NCI-H1048 (cell line): Measurements from ENCODE around the gene UBE2V1.
"Not testable (repeated sequence)": the region's sequence is repeated elsewhere in the genome, so short reads cannot be mapped to it uniquely, and the experiment has no call there.

Experiments used
- DNase-seq: peaks from one replicate; lab custom pipeline; 2025; lab: John Stamatoyannopoulos, UW

Gene UBE2V1

GRCh38 chr20:50137702-50138101, 24.8 kb upstream of the UBE2V1 start:
- DNase-seq, result not testable (repeated sequence)

GRCh38 chr20:50136822-50137599, 24.1 kb upstream of the UBE2V1 start:
- no peak for DNase-seq

- DNase-seq, result not testable (repeated sequence)
Observed at GRCh38 chr20:50135157-50135556, 22.2 kb upstream of the UBE2V1 start.

GRCh38 chr20:50133474-50134217, 20.7 kb upstream of the UBE2V1 start:
- DNase-seq, result no peak

- DNase-seq, result no peak
Observed at GRCh38 chr20:50133041-50133440, 20.1 kb upstream of the UBE2V1 start.

- no peak for DNase-seq
Observed at GRCh38 chr20:50130995-50131394, 18.0 kb upstream of the UBE2V1 start.

- DNase-seq, result no peak
Observed at GRCh38 chr20:50130356-50130723, 17.4 kb upstream of the UBE2V1 start.

- DNase-seq, result no peak
Observed at GRCh38 chr20:50129662-50130355, 16.9 kb upstream of the UBE2V1 start.

- no peak for DNase-seq
Observed at GRCh38 chr20:50128520-50128905, 15.6 kb upstream of the UBE2V1 start.

GRCh38 chr20:50127587-50128519, 14.9 kb upstream of the UBE2V1 start:
- DNase-seq, result no peak

- no peak for DNase-seq
Observed at GRCh38 chr20:50126662-50127061, 13.7 kb upstream of the UBE2V1 start.

GRCh38 chr20:50125279-50125678, 12.3 kb upstream of the UBE2V1 start:
- DNase-seq, result no peak

GRCh38 chr20:50124496-50124895, 11.5 kb upstream of the UBE2V1 start:
- DNase-seq, result no peak

GRCh38 chr20:50123418-50123817, 10.5 kb upstream of the UBE2V1 start:
- no peak for DNase-seq

GRCh38 chr20:50122763-50123162, 9.8 kb upstream of the UBE2V1 start:
- DNase-seq, result no peak

GRCh38 chr20:50121858-50122271, 8.9 kb upstream of the UBE2V1 start:
- no peak for DNase-seq

- DNase-seq, result no peak
Observed at GRCh38 chr20:50120935-50121693, 8.2 kb upstream of the UBE2V1 start.

- DNase-seq, result no peak
Observed at GRCh38 chr20:50118203-50118602, 5.3 kb upstream of the UBE2V1 start.

- no peak for DNase-seq
Observed at GRCh38 chr20:50116368-50116999, 3.5 kb upstream of the UBE2V1 start.

- peak; percentile 94 for DNase-seq
Observed at GRCh38 chr20:50115591-50116367, 2.8 kb upstream of the UBE2V1 start.
